GM19025 (cell line): Measurements from ENCODE around the gene GRIN1.

Source experiments
- ATAC-seq: cut with Tn5 transposase; IDR thresholded peaks from one replicate; pipeline ENCODE4 v1.9.1; 2021; ENCODE audit warnings: mild to moderate bottlenecking, low read depth, moderate library complexity; ENCODE audit not compliant: unreplicated experiment

Gene GRIN1

GRCh38 chr9:137138722-137139467 lies at the start of gene GRIN1:
Gene GRIN1 (plus strand): TSS chr9:137139154. CDS start chr9:137139487, 333 bp downstream.
- ATAC-seq = no peak

- no peak for ATAC-seq
Measured at GRCh38 chr9:137089232-137089947, 49.6 kb upstream of the GRIN1 start.

GRCh38 chr9:137095664-137096517 lies 43.1 kb upstream of the GRIN1 start:
- ATAC-seq = peak; percentile 83

- ATAC-seq = no peak
Measured at GRCh38 chr9:137096785-137097546, 42.0 kb upstream of the GRIN1 start.

- ATAC-seq = no peak
Measured at GRCh38 chr9:137097761-137098462, 41.0 kb upstream of the GRIN1 start.

- ATAC-seq = no peak
Measured at GRCh38 chr9:137099231-137099630, 39.7 kb upstream of the GRIN1 start.

DNA sequence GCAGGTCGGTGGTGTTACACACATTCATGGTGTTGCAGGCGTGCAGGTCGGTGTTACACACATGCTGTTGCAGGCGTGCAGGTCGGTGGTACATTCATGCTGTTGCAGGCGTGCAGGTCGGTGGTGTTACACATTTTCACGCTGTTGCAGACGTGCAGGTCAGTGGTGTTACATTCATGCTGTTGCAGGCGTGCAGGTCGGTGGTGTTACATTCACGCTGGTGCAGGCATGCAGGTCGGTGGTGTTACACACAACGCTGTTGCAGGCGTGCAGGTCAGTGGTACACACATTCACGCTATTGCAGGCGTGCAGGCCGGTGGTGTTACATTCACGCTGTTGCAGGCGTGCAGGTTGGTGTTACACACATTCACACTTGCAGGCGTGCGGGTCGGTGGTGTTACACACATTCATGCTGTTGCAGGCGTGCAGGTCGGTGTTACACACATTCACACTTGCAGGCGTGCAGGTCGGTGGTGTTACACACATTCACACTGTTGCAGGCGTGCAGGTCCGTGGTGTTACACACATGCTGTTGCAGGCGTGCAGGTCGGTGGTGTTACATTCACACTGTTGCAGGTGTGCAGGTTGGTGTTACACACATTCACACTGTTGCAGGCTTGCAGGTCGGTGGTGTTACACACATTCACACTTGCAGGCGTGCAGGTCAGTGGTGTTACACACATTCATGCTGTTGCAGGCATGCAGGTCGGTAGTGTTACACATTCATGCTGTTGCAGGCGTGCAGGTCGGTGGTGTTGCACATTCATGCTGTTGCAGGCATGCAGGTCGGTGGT lies 35.6 kb upstream of the GRIN1 start:
- ATAC-seq = no peak

- ATAC-seq = no peak
Measured at GRCh38 chr9:137105814-137106661, 32.9 kb upstream of the GRIN1 start.

DNA sequence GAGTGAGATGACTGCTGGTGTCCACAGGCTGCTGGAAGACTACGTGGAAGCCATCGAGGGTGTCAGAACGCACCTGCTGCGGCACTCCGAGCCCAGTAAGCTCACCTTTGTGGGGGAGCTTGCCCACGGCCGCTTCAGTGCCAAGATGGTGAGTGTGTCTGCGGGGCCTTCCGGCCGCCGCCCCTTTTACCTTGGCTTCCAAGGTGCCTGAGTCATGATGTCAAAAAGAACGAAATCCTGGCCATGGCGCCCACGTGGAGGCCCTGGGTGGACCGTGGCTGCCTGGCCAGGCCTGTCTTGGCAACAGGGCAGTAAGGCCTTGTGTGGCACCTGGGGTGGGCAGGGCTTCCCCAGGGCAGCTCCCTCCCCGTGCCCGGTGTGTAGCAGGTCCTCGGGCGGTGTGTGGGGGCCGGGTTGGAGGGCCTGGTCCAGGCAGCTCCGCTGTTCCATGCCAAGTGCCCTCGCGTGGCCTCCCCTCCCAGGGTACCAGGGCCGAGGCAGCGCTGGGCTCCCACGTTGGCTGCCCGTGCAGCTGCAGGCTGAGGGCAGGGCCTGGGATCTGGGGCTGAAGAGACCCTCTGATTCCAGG lies 32.2 kb upstream of the GRIN1 start:
- no peak for ATAC-seq

GRCh38 chr9:137107312-137107921 lies 31.5 kb upstream of the GRIN1 start:
- no peak for ATAC-seq

- no peak for ATAC-seq
Measured at GRCh38 chr9:137107982-137108381, 31.0 kb upstream of the GRIN1 start.

- no peak for ATAC-seq
Measured at GRCh38 chr9:137108608-137109249, 30.2 kb upstream of the GRIN1 start.

DNA sequence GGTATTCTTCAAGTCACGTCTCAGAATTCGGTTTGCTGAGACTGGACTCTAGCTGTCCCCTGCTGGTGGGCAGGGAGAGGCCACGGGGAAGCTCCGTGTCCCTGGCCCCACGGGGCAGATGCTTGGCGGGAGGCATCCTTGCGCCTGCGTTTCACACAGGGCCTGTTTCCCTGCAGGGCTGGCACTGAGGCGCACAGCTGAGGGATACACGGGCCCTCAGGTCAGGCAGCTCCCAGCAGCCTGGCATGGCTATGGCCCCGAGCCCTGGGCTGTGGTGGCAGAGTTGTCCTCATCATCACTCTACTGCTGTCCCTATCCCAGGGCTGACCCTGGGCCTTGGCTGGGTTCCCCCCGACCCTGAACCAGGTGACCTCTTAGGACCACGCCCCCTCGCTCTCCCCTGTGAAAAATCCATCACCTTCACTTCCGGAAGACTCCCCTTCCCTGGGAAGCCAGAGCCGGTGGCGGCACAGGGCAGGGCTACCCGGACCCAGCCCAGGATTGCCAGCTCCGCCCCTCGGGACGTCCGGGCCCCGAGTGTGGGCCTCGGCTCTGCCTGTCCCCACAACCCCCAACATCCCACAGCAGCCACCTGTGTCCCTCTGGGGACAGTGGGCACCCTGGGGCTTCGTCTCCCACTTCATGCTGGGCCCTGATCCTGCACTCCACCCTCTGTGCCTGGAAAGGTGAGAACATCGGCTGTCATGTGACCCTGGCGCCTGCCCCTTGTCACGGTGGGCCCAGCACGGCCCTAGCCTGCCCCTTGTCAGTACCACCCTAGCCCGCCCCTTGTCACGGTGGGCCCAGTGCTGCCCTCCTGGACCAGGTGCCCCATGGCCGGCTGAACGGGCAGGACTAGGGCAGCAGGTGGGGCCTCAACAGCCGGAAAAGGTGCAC lies 29.5 kb upstream of the GRIN1 start:
- ATAC-seq = no peak

- no peak for ATAC-seq
Measured at GRCh38 chr9:137110147-137110910, 28.6 kb upstream of the GRIN1 start.
